ENCODE measurements around the gene EGR2. TPM values are rescaled to one million over a fixed set of nuclear protein-coding genes. Genes with fewer than 3 reads are reported as not detected.
"Not testable (repeated sequence)": the region's sequence is repeated elsewhere in the genome, so short reads cannot be mapped to it uniquely, and the experiment has no call there.

Gene EGR2
- total RNA-seq, 3 donors from 2014 or later: 0.32 to 9.2 (median 4.3) TPM

DNA sequence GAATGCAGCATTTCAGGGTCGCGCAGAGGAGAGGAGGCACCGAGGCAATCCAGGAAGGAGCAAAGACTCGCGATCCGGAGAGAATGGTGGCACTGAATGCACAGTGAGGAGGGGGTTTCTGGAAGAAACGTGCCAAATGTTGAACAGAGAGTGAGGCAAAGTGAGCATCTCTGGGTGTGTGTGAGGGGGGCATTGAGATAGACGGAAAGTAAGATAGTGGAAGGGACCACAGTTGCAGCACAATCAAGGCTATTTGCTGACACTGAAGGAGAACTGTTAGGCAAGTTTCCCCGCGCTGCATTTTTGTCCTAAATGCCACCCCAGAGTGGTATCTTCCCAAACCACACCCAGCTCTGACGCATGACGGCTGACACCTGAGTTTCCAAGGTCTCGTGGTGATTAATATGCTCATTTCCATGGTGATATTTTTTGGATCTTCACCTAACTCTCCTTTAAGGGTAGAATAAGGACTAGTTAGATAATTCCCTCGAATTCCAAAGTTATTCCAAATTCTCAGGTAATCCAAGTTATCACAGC lies 26.1 kb downstream of the EGR2 start:
- H3K9me3 ChIP-seq: no peaks in the 10 kb centered on the region
- H3K27ac ChIP-seq: no peak overlapping the region
- no peak overlapping the region for H3K4me3 ChIP-seq
- DNase-seq (ENCODE audit: low spot score in 2 of 2): no peak
- no peaks in the 10 kb centered on the region for H3K27me3 ChIP-seq
- H3K4me1 ChIP-seq: no peaks in the 10 kb centered on the region
- H3K36me3 ChIP-seq: no peaks in the 10 kb centered on the region
- intact Hi-C loops (cut with DNase I; ENCODE audit: low total_unique reads): no loop called here
- TF ChIP-seq POLR2A (IDR thresholded peaks at IDR 0.05) (no peak), POLR2AphosphoS5 (IDR thresholded peaks at IDR 0.05) (no peak)
- TF ChIP-seq, protein P1, sequence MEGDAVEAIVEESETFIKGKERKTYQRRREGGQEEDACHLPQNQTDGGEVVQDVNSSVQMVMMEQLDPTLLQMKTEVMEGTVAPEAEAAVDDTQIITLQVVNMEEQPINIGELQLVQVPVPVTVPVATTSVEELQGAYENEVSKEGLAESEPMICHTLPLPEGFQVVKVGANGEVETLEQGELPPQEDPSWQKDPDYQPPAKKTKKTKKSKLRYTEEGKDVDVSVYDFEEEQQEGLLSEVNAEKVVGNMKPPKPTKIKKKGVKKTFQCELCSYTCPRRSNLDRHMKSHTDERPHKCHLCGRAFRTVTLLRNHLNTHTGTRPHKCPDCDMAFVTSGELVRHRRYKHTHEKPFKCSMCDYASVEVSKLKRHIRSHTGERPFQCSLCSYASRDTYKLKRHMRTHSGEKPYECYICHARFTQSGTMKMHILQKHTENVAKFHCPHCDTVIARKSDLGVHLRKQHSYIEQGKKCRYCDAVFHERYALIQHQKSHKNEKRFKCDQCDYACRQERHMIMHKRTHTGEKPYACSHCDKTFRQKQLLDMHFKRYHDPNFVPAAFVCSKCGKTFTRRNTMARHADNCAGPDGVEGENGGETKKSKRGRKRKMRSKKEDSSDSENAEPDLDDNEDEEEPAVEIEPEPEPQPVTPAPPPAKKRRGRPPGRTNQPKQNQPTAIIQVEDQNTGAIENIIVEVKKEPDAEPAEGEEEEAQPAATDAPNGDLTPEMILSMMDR (IDR thresholded peaks at IDR 0.05): no peak

DNA sequence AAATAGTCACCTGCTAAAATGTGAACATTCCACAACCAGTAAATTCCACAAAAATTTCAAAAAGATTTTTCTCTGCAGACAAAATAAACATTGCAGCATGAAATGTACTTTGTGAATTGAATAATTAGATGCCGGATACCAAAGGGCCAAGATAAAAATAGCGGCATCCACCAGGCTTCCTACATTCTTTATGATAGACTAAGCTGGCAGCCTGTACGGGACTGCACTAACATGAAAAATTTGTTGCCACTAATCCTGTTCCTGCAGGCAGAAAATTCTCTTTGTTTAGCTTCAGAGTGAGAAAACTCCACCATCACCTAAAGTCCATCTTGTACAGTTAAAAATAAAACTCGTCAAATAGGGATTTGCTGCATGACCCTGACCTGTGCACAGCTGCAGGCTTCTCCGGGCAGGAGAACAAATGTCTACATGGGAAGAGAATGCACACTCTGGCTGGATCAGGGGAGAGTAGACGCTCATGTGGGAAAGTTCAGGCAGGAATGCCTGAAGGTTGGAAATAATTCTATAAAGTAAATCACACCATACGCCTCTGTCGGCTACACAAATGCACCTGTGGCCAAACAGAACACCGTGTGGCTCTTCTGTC lies 27.2 kb downstream of the EGR2 start:
- Histone ChIP-seq H3K27me3 (no peaks in the 10 kb centered on the region), H3K4me3 (no peak overlapping the region), H3K9me3 (no peaks in the 10 kb centered on the region), H3K27ac (no peak overlapping the region), H3K36me3 (no peaks in the 10 kb centered on the region), H3K4me1 (no peaks in the 10 kb centered on the region)
- intact Hi-C loops (cut with DNase I; ENCODE audit: low total_unique reads): no loop called here
- no peak for TF ChIP-seq POLR2A (IDR thresholded peaks at IDR 0.05)
- TF ChIP-seq, protein P1 (IDR thresholded peaks at IDR 0.05): no peak
- no peak for TF ChIP-seq POLR2AphosphoS5 (IDR thresholded peaks at IDR 0.05)
- DNase-seq (ENCODE audit: low spot score in 2 of 2): no peak

DNA sequence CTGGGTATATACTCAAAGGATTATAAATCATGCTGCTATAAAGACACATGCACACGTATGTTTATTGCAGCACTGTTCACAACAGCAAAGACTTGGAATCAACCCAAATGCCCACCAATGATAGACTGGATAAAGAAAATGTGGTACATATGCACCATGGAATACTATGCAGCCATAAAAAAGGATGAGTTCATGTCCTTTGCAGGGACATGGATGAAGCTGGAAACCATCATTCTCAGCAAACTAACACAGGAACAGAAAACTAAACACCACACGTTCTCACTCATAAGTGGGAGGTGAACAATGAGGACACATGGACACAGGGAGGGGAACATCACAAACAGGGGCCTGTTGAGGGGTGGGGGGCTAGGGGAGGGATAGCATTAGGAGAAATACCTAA lies 27.9 kb downstream of the EGR2 start:
- H3K36me3 ChIP-seq; H3K9me3 ChIP-seq; H3K4me1 ChIP-seq; intact Hi-C loops (cut with DNase I; ENCODE audit: low total_unique reads); H3K27ac ChIP-seq; H3K27me3 ChIP-seq; DNase-seq (ENCODE audit: low spot score in 2 of 2); H3K4me3 ChIP-seq: not testable (repeated sequence)

DNA sequence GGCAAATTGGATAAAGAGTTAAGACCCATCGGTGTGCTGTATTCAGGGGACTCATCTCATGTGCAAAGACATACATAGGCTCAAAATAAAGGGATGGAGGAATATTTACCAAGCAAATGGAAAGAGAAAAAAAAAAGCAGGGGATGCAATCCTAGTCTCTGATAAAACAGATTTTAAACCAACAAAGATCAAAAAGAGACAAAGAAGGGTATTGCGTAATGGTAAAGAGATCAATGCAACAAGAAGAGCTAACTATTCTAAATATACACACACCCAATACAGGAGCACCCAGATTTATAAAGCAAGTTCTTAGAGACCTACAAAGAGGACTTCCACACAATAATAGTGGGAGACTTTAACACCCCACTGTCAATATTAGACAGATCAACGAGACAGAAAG lies 31.6 kb downstream of the EGR2 start:
- not testable (repeated sequence) for H3K36me3 ChIP-seq, H3K4me3 ChIP-seq, H3K9me3 ChIP-seq

DNA sequence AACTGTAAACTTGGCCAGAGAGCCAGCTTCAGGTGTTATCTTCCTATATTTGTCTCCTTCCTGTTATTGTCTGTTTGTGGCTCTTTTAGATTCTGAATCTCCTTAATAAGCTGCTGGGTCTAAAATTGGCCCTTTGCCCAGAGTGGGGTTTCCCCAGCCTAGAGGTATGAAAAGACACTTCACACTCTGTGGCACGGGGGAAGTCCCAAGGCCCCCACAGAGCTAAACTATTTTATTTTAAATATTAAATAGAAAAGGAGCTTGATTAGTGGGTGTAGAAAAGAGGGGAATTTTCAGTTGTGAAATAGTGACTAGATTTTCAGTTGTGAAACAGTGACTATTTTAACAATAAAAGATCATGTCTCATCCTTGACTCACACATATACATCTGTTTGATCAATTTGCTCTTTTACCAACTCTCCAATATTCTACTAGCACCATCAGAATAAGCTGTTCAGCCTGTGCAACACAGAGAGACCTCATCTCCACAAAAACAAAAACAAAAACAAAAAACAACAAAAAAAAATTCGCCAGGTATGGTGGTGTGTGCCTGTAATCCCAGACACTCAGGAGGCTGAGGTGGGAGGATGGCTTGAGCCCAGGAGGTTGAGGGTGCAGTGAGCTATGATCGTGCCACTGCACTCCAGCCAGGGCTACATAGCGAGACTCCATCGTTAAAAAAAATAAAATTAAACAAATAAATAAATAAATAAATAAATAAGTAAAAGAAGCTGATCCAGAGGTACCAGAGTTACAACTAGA lies 36.5 kb downstream of the EGR2 start:
- no peaks in the 10 kb centered on the region for H3K36me3 ChIP-seq
- no peaks in the 10 kb centered on the region for H3K9me3 ChIP-seq
- TF ChIP-seq, protein P1 (IDR thresholded peaks at IDR 0.05): no peak
- TF ChIP-seq POLR2AphosphoS5 (IDR thresholded peaks at IDR 0.05) (no peak), POLR2A (IDR thresholded peaks at IDR 0.05) (no peak)
- no peaks in the 10 kb centered on the region for H3K27me3 ChIP-seq
- no peak overlapping the region for H3K4me3 ChIP-seq
- H3K4me1 ChIP-seq: no peaks in the 10 kb centered on the region
- no peak overlapping the region for H3K27ac ChIP-seq
- intact Hi-C loops (cut with DNase I; ENCODE audit: low total_unique reads): no loop called here
- DNase-seq (ENCODE audit: low spot score in 2 of 2): no peak

More for the DNA sequence above, 31.6 kb downstream of the EGR2 start:
- DNase-seq (ENCODE audit: low spot score in 2 of 2); H3K27ac ChIP-seq; H3K4me1 ChIP-seq; intact Hi-C loops (cut with DNase I; ENCODE audit: low total_unique reads); H3K27me3 ChIP-seq: not testable (repeated sequence)

DNA sequence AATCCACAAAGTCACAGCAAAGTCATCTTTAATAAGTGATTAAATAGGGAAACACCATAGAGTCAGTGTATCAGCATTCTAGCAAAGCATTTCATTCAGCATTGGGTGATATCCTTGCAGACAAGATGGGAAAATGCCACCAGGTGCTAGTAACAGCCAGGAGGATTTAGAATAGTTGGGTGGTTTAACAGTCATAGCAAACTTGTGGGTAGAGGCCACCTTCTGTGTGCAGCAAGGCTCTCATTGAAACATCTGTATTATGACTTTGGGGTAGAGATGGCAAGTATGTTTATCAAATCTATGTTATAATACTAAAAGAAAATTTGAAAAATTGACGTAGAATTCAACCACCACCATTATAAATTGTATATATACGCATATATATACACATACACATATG lies 38.0 kb downstream of the EGR2 start:
- no peak for DNase-seq (ENCODE audit: low spot score in 2 of 2)
- no peaks in the 10 kb centered on the region for H3K9me3 ChIP-seq
- H3K27ac ChIP-seq: no peak overlapping the region
- no peaks in the 10 kb centered on the region for H3K27me3 ChIP-seq
- intact Hi-C loops (cut with DNase I; ENCODE audit: low total_unique reads): no loop called here
- TF ChIP-seq POLR2AphosphoS5 (IDR thresholded peaks at IDR 0.05): no peak
- TF ChIP-seq POLR2A (IDR thresholded peaks at IDR 0.05): no peak
- TF ChIP-seq, protein P1 (IDR thresholded peaks at IDR 0.05): no peak
- H3K4me1 ChIP-seq: no peaks in the 10 kb centered on the region
- H3K36me3 ChIP-seq: no peaks in the 10 kb centered on the region
- H3K4me3 ChIP-seq: no peak overlapping the region

Measured in breast epithelium (tissue), 4 donors.